ENCODE results near the gene MRPL11.

The MRPL11 gene

DNA sequence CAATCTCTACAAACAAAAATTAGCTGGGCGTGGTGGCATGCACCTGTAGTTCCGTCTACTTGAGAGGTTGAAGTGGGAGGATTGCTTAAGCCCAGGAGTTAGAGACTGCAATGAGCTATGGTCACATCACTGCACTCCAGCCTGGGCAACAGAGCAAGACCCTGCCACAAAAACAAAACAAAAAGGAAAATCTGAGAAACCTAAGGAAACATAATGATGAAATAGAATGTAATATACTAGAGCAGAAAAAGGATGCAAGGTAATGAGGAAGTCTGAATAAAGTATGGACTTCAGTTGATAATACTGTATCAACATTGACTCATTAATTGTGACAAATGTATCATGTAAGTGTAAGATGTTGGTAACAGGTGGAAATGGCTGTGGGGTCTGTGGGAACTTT is 9.7 kb downstream of the MRPL11 start:
- DNase-seq = no peak

DNA sequence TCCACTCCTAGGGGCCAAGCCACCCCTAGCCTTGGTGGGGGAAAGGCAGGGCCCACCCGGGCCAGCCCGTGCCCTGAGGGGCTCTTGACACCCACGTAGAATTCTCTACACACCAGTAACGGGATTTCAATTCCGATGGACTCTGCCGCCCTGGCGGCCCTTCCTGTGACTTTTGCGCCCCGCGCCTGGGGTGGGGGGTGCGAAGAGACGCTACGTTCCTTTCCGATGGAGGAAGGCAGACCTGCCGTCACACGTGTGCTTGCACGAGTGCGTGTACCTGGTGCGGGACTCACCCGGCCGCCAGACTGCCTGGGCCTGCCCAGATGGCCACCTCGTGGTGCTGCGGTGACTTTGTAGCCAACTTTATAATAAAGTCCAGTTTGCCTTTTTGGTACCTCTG is 12.3 kb downstream of the MRPL11 start:
- DNase-seq = no peak

DNA sequence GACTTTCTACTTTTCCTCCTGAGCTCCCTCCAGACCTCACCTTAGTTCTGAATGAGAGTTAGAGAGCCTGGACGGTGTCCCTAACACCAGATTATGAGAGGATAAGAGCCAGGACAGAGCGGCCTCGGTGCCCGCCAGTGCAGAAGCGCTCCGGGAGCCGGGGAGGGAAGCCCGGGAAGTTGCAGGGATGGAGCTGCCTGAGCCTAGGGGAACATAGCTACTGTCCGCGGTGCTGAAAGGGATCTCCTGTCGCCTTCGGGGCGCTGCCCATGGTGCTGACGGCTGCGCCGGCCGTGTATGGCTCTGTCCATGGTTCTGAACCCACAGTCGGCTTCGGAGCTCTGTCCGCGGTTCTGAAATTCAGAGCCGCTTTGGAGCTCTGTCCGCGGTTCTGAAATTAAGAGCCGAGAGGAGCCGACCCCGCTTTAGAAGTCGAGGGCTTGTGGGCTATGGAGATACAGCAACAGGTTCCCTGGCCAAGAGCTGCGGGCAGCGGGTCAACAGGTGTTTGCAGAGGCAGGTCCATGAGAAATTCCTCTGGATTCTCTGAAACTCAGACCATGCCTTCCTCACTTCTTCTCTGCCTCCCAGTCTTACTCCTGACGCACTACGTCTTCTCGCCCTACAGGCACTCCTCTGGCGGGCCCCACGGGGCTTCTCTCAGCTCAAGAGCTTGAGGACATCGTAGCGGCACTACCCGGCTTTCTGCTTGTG is 17.0 kb downstream of the MRPL11 start:
- DNase-seq = no peak

DNA sequence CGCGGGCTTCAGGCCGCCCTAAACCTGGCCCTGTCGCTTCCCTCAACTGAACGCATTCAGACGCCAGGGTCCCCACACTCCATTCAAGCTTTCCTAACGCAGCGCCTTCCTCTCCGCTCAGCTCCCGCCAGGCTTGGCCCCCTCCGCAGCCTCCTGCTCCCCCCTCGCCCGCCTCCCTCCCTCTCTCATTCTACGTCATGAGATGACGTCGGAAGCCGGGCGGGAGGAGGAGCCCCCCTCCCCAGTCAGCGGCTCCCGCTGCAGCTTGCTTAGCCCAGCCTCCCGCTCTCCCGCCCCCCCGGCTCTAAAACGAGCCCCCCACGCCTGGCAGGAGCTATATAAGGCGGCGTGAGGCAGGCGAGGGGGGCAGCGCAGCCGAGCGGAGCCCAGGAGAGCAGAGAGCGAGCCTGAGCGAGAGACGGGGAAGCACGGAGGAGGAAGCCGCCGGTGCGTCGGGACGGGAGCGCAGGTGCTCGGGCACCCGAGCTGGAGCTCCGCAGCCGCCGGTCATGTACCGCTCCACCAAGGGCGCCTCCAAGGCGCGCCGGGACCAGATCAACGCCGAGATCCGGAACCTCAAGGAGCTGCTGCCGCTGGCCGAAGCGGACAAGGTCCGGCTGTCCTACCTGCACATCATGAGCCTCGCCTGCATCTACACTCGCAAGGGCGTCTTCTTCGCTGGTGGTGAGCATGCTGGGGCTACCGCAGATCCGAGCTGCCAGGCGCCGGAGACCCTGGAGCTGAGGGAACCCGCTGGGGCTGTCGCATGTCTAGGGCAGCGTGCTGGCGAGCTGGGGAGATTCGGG is 17.8 kb downstream of the MRPL11 start, which contains the start of gene NPAS4:
TSS of gene NPAS4 (plus strand) at position 365 of the 806 bp plus-strand sequence. CDS start at position 510, 145 bp downstream.
- peak; percentile 61 for DNase-seq

DNA sequence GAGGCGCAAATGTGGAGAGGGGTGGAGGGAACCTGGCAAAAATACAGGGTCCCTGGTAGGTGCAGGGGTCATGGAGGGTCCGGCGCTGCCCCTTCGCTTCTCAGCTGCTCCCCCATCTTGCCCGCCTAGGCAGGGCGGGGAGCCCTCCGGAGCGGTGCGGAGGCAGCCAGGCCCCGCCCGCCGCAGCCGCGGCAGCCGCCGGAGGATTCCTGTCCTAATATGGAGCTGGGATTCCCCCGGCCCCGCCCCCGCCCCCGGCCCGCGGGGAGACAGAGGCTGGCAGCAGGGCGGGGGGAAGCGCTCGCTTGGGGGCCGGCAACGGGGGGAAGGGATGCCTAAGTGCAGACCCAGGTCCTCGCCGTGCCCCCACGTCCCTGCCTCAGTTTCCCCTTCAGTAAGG is 18.8 kb downstream of the MRPL11 start:
- DNase-seq = no peak

DNA sequence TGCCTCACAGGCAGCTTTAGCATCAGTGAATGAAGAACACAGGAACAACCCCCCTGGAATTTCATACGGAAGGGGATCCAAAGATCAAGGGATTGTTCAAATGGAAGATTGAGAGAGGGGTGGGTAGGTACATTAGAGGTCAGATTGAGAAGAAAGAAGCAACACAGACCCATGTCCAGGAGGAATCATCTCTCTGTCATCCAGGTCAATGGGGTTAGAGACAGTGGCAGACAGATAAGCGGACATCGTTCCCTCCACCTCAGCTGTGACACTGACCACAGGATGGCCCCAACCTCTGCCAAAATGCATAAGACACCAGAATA is 19.7 kb downstream of the MRPL11 start:
- DNase-seq = no peak

DNA sequence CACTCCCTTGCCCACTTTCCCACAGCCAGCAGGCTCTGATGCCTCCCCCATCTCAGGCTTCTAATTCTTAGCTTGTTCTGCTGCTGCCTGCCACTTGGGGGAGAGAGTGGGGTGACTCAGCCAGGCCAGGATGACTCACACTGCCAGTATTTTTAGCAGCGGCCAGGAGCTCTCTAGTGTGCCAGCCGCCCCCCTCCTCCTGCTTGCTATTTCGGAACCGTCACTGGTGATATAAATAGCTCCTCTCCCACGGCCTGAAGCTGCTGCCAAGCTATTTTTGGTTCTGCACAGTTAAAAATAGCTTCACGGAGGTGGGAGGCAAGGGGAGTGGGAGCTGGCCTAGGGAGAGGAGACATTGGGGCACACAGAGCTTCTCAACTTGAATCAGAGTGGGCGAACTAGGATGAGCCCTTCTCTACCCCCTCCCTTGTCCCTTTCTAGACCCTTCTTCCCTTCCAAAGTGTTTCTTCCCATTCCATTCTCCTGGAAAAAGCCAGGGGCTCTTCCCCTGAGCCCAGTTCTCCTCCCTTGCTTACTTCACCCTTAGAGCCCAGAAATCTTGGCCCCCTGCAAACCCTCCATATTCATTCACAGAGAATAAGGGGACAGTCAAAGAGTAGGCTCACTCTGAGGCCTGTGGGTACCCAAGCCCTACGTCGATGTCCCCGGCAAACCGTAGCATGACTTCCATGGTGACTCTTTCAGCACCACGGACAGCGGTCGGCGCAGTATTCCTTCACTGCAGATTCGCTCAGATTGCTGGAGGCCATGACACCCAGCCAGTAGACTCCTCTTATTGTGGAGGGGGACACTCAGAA is 20.3 kb downstream of the MRPL11 start:
- peak; percentile 51 for DNase-seq

DNA sequence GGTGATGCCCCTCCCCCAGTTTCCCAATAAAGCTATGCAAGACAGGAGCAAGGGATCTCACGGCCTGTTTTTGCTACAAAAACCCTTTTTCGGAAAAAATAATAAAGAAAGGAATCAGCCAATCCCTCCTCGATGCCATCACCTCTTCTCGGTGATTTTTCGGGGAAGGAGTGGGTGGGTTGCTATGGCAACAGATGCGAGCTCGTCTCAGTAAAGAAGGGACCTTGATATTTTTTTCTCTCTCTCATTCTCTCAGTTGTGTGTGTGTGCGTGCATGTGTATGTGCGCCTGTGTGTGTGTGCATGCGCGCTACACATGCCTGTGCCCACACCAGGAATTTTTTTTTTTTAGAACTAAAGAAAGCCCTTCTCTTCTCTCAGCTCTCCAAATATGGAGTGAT is 21.6 kb downstream of the MRPL11 start:
- DNase-seq = no peak

DNA sequence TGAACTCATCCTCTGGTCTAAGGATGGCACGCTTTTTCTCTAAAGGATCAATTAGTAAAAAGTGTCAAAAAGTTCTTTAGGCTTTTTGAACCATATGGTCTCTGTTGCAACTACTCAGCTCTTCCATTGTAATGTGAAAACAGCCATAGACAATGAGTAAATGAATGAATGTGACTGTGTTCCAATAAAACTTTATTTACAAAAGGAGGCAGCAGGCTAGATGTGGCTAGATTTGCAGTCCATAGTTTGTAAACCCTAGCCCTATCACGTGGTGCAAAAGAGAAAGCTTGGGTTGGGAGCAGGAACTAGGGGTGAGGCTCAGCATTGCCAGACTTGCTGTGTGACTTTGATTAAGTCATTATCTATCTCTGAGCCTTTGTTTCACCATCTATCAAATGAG is 23.2 kb downstream of the MRPL11 start:
- no peak for DNase-seq

DNA sequence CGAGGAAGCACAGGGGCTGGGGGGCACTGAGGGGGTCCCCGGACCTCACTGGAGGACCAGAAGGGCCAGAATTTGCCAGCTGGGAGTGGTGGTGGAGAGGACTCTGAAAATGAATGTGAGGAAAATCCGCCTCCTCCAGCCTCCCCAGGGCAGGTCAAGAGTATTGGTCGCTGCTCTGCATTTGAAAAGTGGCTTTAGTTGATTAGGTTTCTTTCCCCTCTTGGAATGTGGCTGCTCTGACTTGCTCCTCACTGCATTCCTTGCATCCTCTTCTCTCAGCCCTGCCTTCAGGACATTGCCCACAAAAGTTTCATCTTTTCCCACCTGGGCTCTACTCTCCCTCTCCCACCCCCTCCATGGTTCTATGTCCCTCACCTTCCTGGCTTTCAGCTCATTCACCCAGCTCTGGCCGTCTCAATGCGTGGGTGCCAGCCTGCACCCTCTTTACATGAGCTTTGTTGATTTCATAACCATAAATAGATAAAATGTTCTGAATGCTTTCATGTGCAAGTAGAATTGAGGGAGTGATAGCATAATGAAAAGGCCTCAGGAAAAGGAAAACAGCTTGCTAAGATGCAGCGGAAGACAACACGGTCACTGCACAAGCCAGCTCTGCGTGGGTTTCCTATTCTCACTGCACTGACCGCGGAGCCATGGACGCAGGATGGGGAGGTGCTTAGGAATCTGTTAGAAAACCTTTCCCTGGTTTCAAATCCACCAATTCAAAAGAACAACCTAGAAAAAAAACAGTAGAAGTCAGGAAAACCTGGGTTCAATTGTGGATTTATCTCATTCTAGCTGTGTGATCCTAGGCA is 24.3 kb downstream of the MRPL11 start:
- DNase-seq = no peak

DNA sequence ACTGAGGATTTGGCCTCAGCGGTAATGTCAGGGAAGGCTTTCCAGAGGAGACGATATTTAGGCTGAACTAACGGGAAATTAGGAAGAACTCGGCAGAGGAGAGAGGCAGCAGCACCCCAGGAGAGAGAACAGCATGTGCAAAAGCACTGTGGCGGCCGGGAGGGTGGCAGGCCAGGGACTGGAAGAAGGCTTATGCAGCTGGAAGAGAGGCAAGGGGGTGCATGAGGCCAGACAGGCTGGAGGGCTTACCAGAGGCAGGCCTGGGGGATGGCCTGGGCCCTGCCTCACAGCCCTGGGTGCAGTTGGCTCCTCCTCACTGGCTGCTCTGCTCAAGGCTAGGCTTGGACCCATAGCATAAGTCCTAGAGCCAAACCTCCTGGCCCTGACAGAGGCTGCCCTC is 25.5 kb downstream of the MRPL11 start:
- no peak for DNase-seq

DNA sequence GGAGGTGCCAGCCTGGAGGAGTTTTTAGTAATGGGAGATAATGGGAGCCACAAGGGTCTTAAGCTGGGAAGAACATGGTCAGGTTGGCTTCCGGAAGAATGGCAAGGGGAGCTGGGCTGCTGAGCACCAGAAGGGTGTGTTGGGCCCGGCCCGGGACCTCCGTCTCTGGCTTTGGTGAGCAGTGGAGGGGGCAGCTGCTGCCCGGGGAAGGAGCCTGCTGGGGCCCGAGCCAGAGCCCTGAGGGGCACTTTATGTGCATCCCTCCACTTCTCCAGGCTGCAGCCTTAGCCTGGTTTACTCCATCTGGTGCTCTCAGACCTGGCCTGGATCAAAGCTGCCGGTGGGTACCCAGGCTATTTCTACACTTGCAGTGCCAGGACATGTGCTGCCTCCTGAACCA is 26.5 kb downstream of the MRPL11 start:
- DNase-seq = no peak

DNA sequence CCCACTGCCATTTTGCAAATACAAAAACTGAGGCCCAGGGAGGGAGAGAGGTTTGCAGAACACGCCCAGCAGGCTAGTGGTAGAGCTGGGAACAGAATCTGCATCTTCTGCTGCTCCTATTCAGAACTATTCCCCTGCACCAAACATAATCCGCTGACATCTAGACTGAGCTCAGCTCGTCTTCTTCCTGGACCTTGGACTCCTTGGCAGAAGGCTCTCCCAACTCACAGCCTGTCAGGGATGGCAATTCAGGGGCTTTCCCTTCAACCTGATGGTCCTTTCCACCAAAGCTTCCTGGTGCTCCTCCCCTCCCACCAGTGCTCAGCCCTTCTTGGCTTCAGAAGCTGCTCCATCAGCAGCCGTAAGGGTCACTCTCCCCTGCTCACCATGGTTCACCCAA is 27.3 kb downstream of the MRPL11 start:
- no peak for DNase-seq

DNA sequence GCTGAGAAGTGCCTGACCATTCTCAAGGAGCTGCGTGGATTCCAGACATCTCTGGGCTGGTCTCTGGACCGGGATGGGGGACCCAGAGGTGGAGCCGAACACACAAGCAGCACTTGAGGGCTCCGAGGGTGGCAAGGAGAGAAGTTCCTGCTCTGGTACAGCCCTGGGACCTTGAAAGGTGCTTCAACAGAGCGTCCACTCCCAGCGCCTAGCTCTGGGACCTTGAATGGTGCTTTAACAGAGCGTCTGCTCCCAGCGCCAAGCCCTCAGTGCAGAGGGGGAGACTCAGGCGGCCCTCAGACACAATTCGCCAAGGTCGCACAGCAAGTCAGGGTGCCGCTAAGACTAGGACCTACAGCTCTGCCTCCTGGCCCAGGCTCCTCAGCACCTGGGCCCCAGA is 28.5 kb downstream of the MRPL11 start:
- no peak for DNase-seq

DNA sequence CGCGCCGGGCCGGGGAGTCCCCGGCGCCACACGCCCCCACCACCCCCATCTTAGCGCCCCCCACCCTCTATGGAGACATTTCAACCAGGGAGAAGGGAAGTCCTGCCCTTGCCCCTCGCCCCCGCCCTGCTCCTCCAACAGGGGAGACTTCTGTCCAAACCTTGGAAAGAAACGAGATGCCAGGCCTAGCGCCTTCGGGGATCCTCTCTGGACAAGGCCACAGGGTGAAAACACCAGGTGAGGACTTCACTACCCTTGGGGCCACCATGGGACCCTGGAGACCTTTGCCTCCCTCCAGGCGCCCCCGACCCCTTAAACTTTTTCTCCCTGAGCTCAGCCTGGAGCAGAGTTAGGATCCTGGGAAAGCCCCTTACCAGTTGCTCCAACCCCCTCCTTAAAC is 29.4 kb downstream of the MRPL11 start:
- no peak for DNase-seq

DNA sequence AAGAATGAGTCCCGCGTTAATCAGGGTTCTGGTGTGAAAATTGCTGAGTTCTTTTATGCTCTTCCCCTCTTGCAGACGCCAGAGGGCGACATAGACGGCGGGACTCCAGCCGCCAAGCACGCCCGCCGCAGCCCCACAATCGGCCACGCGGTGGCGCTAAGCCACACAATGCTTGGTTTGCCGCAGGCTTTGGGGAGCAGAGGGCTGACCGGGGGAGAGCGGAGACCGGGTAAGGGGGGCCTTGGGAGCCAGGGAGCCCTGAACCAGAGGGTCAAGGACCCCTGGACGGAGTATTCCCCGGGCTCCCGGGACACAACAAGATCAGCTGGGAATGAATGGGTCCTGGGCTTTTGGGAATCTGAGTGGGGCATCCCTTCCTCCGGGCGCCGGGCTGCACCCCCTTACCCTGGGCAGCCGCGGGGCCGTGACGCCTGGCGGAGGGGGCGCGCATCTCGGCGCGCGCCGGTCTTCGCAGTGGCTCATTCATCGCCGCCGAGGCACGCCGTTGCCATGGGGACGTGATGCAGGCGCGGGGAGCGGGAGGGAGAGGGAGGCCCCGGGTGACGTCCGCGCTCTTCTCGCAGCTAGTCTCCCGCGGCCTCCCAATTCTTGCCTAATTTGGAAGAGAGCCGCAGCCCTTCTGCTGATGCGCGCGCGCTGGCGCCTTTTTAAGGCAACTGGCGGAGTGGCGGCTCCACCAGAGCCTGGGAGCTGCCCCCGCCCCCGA is 30.0 kb downstream of the MRPL11 start:
- peak; percentile 96 for DNase-seq

DNA sequence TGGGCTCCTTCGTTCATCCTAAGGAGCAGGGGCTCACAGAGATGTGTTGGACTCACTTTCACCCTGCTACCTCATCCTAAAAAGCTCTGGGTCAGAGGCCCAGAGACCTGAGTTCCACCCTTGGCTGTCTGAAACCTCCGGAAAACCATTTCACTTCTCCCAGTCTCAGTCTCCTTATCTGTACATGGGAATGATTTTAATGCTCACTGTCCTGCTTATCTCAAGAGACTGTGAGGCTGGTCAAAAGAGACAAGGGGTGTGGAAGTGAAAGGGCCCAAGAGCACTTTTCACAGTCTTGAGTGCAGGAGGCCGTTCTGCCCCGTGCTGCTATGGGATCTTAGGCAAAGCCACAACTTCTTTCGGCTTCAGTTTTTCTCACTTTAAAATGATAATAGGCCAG is 31.0 kb downstream of the MRPL11 start:
- DNase-seq = no peak

DNA sequence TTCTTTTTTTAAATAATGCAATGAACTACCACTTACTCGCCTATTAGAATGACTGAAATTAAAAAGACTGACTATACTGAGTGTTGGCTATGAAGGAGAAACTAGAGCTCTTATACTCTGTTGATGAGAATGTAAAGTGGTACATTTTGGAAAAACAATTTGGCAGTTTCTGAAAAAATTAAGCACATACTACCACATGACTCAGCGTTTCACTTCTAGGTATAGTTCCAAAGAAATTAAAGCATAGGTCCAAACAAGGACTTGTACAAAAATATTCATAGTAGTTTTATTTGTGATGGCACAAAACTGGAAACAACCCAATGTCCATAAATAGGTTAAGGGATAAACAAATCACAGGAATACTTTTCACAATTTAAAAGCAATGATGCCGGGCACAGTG is 44.7 kb downstream of the MRPL11 start:
- DNase-seq = no peak

DNA sequence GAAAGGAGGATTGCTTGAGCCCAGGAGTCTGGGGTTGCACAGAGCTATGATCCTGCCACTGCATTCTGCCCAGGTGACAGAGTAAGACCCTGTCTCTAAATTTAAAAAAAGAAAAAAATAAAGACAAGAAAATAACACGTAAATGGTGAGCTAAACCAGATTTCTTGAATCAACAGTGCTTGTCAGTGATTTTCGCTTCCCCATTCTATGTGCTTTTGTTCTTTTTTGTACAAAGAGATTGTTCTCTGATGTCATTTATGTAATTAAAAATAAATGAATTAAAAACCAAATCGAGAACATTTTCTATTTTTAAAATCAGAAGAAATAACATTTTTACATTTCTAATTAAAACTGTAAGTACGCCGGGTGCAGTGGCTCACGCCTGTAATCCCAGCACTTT is 47.3 kb downstream of the MRPL11 start:
- DNase-seq = no peak

DNA sequence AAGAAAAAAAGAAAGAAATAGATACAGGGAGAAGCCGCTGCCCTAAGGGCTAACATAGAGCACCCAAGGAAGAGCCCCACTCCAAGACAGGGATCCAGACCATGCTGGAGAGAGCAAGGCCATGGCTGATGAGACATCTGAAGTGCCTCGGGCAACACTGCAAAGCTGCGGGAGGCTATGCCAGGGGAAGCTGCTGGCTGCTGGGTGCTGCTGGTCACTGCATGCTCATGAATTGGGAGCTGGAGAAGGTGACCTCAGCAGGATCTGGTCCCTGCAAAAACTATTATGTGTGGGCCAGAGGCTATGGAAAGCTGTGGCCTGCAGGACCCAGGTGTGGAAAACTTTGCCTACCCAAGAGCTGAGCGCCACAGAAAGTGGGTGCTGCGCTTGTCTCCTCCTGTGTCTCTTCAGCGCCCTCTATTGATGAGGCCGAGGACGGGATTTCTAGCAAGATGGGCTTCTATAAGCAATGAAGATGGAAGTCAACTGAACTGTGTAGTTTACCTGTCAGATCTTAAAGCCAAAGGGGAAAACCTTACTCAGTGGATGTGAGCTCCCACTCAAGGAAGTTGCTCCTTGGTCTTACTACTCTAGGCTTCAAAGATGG is 49.8 kb downstream of the MRPL11 start:
- peak; percentile 81 for DNase-seq

DNA sequence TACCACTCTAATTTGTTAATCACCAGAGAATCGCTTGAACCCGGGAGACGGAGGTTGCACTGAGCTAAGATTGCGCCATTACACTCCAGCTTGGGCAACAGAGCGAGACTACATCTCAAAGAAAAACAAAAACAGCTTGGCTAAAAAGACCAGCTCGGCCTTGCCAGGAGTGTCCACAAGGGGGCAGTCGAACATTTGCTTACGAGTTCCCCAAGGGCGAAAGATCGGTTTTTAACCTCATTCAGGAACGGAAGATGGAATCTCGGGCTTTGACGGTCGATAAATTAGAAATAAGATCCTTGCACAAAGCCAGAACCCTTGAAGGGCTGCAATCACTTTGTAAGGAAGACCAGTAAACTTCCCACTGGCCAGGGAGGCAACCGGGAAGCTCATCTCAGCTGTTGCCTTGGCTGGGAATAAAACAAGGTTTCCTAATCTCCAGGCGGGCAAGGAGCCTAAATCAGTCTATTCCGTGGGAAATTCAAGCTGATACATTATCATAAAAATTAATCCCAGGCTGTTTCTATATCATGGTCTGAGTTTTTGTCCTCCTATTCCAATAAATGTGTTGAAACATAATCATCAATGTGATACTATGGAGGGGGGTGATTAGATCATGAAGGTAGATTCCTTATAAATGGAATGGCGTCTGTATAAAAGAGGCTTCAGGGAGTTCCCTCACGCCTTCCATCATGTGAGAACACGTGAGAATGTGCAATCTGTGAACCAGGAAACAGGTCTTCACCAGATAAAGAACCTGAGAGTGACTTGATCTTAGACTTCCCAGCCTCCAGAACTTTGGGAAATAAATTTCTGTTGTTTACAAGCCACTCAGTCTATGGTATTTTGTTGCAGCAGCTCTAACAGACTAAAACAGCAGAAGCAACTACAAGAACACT is 52.2 kb downstream of the MRPL11 start:
- peak; percentile 73 for DNase-seq
